ENCODE results near the gene MADD. TPM values are rescaled to one million over a fixed set of nuclear protein-coding genes. Genes with fewer than 3 reads are reported as not detected.

Gene MADD
- total RNA-seq, 1 donor from 2014 or later = 41.0 TPM

DNA sequence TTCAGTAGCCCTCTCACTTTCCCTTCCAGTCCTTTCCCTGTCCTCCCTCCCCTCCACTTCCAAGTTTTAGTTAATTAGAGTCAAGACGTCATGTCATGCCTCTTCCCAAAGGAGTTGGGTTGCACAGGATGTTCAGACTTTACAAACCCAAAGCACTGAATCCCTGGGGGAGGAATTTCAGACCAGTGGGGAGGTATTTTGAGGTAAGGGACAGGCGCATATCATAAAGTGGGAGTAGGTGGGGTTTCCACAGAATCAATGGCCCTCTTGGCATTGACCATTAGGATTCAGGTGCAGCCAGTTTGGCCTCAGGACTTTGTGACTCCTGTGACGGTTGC lies 20.6 kb upstream of the MADD start:
- no peak for DNase-seq (ENCODE audit: low read depth)

DNA sequence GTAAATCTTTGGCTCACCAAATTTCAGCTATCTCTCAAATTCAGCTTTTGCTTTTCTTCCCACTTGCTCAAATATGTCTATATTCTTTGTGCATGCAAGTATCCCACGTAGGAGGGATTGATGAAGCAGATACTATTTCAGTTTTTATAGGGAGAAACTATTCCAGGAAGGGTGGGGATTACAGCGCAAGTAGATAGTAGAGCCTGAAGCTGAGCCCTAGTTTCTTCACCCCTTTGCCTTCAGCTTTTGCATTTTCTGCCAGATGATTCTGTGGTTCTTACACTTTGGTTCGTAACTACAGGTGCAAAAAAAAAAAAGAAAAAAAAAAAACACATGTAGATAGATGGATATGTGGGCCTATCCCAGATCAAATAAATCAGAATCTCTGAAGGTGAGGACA lies 18.2 kb upstream of the MADD start:
- no peak for DNase-seq (ENCODE audit: low read depth)

DNA sequence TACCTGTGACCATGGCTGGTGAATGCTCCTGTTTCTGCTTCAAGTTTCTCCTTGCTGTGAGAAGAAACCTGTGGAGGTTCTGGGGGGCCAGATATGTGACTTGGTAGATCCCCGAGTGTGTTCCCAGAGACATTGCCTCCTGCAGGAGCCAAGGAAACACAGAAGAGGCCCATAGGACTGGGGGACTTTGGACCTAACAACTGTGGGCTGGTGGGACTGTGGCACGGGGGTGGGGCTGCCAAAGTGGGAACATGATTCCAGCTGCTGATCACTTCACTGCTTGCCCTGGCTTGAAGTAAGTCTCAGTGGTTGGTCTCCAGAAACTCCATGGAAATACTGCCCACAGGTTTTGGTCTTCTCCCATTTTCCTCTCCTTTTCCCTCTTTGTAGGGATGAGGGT lies 16.3 kb upstream of the MADD start:
- DNase-seq (ENCODE audit: low read depth) = no peak

DNA sequence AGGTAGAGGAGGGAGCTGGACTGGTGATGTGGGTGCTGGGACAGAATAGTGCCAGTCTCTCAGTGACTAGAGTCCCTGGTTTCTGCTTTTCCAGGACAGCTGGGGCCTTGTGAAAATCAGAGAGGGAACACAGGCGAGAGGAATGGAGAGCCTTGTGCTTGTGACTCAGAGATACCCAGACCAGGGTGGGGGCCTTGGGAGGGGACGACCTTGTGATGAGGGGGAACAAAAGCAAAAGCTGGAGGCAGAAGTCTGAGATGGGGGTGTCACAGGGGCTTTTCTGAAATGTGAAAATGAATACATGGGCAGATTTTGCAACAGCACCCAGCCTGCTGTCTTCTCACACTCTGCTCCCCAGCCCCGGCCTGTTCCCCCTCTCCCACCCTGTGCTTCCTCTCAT lies 15.5 kb upstream of the MADD start:
- DNase-seq (ENCODE audit: low read depth) = peak; percentile 28

DNA sequence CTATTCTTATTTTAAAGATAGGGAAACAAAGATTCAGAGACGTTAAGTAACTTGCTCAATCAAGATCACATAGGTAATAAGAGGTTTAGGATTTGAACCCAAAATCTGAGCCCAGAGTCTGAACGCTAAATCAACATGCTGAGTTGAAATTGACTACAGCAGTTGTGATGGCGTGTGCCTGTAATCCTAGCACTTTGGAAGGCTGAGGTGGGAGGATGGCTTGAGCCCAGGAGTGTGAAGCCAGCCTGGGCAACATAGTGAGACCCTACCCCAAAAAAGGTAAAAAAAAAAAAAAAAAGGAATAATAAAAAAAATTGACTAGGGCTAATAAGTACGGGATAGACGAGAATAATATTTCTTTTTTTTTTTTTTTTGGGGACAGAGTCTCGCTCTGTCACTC lies 13.6 kb upstream of the MADD start:
- no peak for DNase-seq (ENCODE audit: low read depth)

DNA sequence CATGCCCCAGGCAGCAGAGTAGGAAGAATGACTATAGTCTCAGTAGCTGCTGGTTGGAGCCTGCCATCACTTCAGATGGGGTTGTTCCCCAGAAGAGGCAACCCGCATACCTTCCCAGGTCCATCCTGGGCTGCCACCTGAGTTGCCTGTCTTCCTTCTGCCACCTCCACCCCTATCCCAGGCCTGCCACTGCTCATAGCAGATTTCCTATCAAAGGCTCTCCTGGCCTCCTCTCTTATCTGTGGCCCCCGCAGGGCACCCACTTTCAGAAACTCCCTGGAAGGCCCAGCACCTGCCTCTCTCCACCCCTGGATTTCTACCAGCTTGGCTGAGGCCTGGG lies 12.8 kb upstream of the MADD start:
- DNase-seq (ENCODE audit: low read depth) = no peak

DNA sequence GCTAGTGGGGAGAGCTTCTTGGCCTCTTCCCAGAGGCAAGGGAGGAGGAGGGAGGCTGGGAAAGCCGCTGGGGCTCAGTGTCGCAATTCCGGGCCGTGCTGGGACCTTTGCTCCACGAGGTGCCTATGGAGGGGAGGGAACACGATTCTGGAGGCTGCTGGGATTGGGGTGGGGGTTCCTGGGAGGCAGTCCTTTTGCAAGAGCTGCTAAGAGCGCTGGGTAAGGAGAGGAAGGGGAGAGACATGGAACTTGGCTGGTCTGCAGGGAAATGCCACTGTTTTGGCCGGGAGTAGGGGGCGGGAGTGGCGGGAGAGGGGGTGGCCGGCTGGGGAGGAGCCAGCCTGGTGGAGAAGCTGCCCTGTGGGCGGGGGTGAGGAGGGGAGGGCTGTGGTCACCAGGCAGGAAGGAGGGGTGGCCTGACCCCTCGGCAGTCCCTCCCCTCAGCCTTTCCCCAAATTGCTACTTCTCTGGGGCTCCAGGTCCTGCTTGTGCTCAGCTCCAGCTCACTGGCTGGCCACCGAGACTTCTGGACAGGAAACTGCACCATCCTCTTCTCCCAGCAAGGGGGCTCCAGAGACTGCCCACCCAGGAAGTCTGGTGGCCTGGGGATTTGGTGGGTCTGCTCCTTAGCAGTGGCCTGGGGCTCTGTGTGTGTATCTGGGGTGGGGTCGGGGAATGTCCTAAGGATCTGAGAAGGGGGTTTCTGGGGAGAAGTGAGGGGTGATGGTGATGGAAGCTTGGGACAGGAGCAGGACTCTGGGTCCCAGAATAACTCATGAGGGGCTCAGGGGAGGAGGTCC lies 12.2 kb upstream of the MADD start, which contains the start of gene NR1H3:
Gene NR1H3 (plus strand): TSS at position 480 of the 800 bp plus-strand sequence. CDS start 1,221 bp downstream, outside the sequence.
- DNase-seq (ENCODE audit: low read depth) = peak; percentile 56

DNA sequence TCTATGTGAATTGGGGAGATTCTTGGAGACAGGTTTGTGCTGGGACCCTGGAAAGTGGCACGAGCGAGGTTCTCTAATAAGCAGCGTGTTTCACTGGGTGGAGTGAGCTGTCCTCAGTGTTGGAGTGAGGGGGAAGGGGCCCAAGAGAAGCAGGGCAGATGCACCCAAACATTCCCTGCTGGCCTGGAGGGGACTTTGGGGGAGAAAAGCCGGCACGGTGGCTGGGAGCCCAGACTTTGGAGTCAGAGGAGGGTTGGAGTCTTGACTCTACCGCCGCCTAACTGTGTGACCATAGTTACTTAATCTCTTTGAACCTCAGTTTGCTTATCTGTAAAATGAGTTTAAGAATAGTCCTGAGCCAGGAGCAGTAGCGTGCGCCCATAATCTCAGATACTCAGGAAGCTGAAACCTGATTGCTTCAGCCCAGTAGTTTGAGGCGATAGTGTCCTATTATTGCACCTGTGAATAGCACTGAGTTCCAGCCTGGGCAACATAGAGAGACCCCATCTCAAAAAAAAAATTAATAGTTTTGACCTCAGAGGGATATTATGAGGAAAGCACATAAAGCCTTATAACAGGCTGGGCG lies 11.5 kb upstream of the MADD start:
- no peak for DNase-seq (ENCODE audit: low read depth)

DNA sequence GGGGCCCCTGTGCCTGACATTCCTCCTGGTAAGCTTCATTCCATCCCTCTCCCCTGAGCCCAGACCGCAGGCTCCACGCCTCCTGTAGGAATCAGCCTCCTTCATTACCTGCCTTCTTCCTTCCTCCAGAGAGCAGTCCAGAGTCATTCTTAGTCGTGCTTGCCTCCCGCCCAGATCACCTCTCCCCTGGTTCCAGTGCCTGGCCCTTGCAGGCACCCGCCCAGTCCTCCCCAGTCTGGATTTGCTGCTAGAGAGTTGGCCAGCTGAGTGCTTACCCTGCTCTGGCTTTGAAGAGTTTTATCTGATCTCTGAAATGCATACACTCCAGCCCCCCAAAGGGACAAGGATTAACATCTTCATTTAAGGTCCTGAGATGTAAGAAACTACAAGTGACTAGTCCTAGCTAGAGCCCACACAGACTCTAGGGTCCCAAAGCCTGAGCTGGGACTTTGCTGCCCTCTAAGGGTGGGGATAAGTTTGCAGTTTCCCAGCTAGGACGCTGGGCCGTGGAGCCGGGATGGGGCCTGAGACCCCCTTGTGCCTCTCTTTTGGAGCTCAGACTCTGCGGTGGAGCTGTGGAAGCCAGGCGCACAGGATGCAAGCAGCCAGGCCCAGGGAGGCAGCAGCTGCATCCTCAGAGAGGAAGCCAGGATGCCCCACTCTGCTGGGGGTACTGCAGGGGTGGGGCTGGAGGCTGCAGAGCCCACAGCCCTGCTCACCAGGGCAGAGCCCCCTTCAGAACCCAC lies 10.5 kb upstream of the MADD start:
- DNase-seq (ENCODE audit: low read depth) = peak; percentile 47

DNA sequence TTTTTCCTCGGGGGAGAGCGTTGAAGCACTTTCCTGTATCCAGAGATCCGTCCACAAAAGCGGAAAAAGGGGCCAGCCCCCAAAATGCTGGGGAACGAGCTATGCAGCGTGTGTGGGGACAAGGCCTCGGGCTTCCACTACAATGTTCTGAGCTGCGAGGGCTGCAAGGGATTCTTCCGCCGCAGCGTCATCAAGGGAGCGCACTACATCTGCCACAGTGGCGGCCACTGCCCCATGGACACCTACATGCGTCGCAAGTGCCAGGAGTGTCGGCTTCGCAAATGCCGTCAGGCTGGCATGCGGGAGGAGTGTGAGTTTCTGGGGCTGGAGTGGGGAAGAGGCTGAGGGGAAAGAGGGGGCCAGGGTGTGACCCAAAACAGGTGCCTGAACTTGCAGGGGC lies 9.6 kb upstream of the MADD start:
- no peak for DNase-seq (ENCODE audit: low read depth)

DNA sequence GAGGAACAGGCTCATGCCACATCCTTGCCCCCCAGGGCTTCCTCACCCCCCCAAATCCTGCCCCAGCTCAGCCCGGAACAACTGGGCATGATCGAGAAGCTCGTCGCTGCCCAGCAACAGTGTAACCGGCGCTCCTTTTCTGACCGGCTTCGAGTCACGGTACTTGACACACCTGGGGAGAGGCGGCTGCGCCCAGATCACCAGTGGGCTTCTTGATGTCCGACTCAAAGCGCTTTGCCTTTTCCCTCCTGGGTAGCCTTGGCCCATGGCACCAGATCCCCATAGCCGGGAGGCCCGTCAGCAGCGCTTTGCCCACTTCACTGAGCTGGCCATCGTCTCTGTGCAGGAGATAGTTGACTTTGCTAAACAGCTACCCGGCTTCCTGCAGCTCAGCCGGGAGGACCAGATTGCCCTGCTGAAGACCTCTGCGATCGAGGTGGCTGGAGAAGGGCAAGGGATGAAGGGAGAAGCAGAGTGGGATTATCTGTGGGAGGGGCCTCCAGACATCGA lies 8.6 kb upstream of the MADD start:
- no peak for DNase-seq (ENCODE audit: low read depth)

DNA sequence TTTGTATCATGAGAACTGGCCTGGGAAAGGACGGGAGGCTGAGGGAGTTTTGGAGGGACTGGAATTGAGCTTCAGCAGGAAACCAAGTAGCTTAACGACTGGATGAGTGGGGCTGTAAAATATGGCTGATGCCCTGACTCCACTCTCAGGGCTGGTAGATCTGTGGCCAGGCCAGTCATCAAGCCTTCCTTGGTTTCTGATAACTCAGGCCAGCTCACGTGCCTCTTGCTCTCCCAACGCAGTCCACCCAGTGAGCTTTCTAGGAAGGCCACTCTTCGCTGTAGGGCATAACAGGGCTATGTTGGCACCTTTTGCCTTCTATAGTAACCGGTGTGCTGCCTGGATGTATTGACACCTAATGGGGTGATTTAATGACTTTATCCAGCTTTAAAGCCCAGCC lies 5.8 kb upstream of the MADD start:
- no peak for DNase-seq (ENCODE audit: low read depth)

DNA sequence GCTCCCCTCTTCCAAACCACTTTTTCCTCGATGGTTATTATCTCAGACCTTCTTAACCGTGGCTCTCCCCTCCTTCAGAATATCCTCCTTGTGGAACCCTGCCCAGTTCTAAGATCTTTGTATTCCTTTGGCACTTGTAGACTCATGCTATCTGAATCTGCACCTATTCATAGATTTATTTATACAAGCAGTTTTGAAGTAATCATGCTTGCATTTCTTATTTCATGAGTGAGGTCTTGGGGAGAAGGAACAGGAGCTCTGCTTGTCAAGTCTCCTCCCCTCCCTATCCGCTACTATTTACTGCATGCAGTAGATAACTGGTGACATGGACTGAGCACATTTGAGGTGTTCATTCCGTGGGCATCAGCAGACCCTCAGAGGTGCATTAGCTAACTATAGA lies 5.4 kb upstream of the MADD start:
- DNase-seq (ENCODE audit: low read depth) = no peak

DNA sequence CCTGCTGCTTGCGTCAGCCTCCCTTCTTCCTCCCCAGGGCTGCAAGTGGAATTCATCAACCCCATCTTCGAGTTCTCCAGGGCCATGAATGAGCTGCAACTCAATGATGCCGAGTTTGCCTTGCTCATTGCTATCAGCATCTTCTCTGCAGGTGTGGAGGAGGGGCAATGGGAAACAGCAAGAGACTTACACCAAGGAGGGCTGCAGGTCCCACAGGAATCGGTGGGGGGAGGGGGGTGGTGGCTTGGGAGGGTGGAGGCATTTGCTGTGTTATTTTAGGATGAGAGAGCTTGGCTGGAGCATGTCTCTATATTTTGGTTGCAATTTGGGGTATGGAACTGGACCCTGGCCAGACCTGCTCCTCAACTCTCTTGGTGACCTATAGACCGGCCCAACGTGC lies 2.1 kb upstream of the MADD start:
- DNase-seq (ENCODE audit: low read depth) = no peak

DNA sequence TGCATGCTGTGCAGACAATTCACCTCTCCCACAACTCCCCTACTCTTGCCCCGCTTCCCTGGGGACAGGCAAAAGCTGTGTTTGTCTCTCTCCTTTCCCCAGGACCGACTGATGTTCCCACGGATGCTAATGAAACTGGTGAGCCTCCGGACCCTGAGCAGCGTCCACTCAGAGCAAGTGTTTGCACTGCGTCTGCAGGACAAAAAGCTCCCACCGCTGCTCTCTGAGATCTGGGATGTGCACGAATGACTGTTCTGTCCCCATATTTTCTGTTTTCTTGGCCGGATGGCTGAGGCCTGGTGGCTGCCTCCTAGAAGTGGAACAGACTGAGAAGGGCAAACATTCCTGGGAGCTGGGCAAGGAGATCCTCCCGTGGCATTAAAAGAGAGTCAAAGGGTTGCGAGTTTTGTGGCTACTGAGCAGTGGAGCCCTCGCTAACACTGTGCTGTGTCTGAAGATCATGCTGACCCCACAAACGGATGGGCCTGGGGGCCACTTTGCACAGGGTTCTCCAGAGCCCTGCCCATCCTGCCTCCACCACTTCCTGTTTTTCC lies 1.4 kb upstream of the MADD start:
- no peak for DNase-seq (ENCODE audit: low read depth)

DNA sequence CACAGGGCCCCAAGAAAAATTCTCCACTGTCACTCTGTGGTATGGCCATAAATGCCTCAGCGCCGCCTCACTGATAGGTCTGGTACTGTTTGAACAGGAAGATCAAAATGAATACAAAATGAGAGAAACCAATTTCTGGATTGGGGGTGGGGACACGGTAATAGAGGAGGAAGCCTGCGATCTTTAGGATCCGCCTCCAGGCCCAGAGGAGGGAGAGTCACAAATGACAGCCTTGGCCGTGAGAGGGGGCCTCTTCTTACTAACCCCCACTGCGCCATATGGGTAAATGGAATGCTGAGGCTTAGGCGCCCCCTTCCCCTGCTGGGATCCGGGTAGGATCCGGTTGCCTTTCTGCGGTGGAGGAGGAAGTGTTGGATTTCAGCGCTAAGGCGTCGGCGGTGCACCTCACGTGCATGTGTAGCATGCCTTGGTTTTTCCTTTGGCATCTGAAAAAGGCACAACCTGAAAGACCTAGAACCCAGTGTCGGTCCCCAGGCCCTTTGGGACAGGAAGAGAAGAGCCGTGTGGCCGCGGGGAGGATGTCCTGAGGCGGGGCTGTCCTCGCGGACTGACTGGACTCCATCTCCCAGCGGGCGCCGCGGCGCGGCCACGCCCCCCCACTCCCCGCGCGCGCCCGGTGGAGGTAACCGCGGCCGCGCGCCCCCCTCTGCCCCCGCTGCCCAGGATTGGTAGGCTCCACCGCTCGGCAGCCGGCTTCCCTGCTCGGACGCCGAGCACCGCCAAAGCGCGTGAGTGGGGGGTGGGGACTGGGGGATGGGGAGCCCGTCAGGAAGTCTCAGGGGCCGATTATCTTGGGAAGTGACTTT lies 718 bp upstream of the MADD start:
- DNase-seq (ENCODE audit: low read depth) = peak; percentile 90

DNA sequence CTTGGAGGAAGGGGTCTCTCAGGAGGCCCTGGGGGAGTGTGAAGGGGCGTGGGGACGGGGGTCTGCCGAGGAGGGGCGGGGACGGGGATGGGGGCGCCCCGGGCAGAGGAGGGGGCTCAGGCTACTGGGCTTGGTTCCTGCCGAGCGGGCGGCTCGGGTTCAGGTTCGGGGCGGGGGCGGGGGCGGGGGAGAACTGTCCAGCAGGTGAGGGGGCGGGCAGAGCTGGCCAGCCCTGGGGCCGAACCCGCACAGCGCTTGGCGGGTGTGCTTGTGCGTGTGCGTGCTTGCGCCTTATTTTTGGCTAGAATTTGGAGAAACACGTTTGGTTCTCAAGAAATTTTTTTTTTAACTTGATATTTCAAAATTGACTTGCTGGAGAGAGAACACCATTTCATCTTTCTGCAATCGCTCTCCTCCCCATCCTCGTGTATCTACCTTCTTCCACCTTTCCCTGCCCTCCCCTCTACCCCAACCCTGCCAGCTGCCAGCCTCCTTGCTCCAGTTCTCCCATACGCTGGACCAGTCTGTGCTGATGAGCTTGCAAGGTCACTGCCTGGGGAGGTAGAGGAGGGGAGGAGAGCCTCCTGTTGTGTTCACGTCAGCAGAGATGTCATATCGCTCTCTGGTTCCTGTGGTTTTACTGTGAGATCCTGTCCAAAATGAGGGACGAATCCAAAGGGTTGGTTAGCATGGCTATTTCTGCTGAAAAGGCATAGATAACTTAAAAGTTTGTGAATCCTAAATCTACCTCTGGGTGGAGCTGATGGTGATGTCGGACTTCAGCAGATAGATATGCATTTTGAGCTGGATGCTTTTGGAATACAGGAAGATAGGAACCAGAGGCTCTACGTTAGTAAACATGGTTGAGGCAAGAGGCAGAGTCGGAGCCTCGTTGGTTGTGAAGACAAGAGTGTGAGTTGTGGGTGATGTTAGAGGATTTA lies 668 bp downstream of the MADD start:
- peak; percentile 45 for DNase-seq (ENCODE audit: low read depth)

DNA sequence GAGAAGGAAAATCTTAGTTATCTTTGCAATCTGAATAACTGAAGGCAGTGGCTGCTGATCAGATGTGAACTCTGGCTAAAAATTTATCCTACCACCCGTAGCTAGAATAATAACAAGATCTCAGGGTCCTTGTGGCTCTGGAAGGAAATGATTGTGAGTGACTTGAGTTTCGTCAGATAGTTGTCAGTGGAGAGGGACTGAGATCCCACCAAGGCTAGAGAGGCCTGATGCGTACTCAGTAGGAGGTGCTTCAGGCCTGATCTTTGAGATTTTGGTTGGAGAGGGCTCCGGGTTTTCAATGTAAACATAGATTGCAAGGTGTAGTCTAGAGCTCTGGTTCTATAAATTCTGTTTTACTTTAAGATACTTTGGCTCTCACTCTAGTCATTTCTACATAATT lies 1.4 kb downstream of the MADD start:
- peak; percentile 2 for DNase-seq (ENCODE audit: low read depth)

DNA sequence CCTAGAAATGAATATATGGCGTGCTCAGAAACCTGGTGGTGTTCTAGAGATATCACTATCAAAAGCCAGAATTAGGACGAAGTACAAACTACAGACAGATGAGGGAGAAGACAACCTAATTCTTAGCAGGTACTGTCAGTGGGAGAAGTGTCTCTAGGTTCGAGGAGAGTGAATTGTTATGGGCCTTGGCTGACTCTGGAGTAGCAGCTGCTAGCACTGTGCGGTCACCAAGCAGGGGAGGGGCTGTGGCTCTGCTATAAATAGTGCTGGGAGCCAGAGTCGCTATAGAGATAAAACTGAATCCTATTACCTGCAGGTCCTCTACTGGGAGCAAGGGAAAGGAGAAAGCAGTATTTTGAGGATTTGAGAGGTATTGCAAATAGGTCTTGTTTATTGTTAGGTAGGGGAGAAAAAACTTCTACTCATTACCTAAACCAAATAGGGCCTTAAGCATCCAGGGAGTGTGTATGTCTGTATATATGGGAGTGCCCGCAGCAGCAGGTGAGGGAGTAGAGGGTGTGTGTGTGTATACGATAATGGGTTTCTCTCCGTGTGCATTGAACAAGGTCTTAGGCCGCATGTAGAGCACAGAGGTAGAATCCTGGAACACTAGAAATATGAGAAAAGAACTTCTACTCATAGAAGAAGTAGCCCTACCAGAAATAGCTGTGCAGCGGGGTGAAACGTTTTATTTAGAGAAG lies 2.2 kb downstream of the MADD start:
- peak; percentile 83 for DNase-seq (ENCODE audit: low read depth)

Data from myocyte (in vitro differentiated cells).